ENCODE results near the gene GLB1L. TPM values are rescaled to one million over a fixed set of nuclear protein-coding genes. Genes with fewer than 3 reads are reported as not detected.

GLB1L gene
- total RNA-seq, 2 experiments from 2014 or later, result 1.2 to 2.8 TPM

DNA sequence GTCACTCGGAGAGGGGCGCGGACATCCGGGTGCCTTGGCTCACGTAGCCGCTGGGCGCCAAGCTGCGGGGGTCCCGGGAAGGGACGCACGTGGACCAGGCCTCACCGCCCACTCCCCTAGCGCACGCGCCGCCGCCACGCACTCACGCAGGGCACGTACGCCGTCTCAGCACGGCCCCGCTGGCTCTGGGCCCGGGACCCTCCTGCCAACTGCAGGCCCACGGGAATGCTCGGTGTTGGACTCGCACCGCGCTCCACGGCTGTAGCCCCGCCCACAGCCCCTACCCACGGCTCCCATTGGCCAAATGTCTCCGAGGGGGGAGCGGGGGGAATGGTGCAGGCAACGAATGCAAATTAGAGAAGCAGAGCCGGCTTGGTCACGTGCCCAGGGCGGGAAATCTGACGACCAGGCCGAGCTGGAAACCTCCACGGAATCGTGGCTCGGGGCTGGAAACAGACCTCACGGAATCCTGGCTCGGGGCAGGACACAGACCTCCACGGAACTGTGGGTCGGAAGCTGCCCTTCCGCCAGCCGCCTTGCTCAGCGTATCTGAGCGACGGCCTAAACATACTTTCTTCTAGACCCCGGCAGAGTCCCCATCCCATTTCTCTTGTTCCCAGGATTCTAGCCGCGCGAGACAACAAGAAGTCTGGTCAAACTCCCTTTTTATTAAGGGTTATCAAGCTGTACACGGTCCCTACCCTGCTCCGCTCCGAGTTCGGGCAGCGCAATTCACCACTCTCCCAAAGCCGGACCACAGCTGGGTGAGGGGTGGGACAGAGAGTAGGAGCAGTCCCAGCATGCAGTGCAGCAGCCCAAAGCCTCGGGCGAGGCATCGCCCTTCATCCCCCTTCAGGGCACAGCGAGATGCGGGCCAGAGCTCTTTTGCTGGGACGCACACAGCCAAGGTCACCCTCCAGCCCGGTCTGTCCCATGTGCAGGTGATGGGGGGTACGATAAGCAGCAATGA is 26.2 kb downstream of the GLB1L start, which contains the start of gene ABCB6:
ABCB6 (minus strand) TSS at position 227 of the 970 bp plus-strand sequence. CDS start 285 bp downstream, outside the sequence.
- H3K4me3 Mint-ChIP-seq, result peak within 1 kb of the TSS; percentile 88
- no peaks in the 10 kb centered on the region for H3K9me3 Mint-ChIP-seq
- POLR2A ChIA-PET, result interaction anchor here (0.7 to 4.6 kb wide), 23 partner anchors 10 to 168 kb away, joined by 3 to 60 read pairs (median 5); partner anchors contain the start of genes ANKZF1, ATG9A, CNPPD1 and DNAJB2
- peaks cover 53% of the 10 kb centered on the region for H3K36me3 Mint-ChIP-seq (ENCODE audit: low read depth)
- peaks cover 25% of the 10 kb centered on the region for H3K4me1 Mint-ChIP-seq (ENCODE audit: low read depth)
- peak within 1 kb of the TSS; percentile 77 for H3K27ac Mint-ChIP-seq
- DNase-seq (peak; percentile 95), ATAC-seq (peak; percentile 92)
- H3K27me3 Mint-ChIP-seq, result no peaks in the 10 kb centered on the region
- TF ChIP-seq, protein P1, sequence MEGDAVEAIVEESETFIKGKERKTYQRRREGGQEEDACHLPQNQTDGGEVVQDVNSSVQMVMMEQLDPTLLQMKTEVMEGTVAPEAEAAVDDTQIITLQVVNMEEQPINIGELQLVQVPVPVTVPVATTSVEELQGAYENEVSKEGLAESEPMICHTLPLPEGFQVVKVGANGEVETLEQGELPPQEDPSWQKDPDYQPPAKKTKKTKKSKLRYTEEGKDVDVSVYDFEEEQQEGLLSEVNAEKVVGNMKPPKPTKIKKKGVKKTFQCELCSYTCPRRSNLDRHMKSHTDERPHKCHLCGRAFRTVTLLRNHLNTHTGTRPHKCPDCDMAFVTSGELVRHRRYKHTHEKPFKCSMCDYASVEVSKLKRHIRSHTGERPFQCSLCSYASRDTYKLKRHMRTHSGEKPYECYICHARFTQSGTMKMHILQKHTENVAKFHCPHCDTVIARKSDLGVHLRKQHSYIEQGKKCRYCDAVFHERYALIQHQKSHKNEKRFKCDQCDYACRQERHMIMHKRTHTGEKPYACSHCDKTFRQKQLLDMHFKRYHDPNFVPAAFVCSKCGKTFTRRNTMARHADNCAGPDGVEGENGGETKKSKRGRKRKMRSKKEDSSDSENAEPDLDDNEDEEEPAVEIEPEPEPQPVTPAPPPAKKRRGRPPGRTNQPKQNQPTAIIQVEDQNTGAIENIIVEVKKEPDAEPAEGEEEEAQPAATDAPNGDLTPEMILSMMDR (IDR thresholded peaks at IDR 0.05), result no peak
- intact Hi-C loops (cut with micrococcal nuclease), result no loop called here
- CTCF ChIA-PET, result interaction anchor here (0.5 to 2.8 kb wide), 12 partner anchors 8 to 239 kb away, joined by 3 to 19 read pairs (median 4); partner anchors contain the start of genes ANKZF1, ATG9A and ZFAND2B

DNA sequence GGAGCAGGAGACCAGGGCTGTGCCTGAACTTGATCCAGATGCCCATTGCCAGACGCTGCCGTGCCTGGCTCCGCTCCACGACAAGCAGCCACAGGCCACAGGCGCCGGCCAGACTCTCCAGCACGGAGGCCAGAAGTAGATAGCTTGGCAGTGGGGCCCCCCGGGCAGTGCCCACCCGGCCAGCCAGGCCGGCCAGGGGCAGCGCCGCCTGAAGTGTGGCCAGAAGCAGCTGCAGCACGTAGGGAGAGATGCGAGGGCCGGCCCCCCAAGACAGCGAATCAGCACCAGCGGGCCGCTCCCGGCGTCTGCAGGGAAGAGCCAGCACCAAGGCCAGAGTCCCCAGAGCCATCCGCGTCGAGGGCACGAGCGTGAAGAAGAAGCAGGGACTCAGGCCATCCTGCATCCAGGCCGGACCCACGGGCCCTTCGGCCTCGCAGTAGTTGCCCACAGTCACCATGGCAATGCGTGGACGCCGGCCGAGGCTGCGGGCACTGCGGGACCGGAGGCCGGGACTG is 27.0 kb downstream of the GLB1L start:
- ChIA-PET CTCF (interaction anchor here (1.0 to 2.8 kb wide), 8 partner anchors 12 to 77 kb away, joined by 3 to 19 read pairs (median 6); partner anchors contain the start of genes ANKZF1, ATG9A and ZFAND2B), POLR2A (interaction anchor here (0.7 to 4.6 kb wide), 17 partner anchors 11 to 169 kb away, joined by 3 to 60 read pairs (median 6); partner anchors contain the start of genes ANKZF1, ATG9A, CNPPD1 and DNAJB2)
- peak overlapping the region; percentile 88 for H3K4me3 Mint-ChIP-seq
- intact Hi-C loops (cut with micrococcal nuclease), result no loop called here
- TF ChIP-seq, protein P1 (IDR thresholded peaks at IDR 0.05), result no peak
- DNase-seq (peak; percentile 19), ATAC-seq (peak; percentile 42)
- H3K36me3 Mint-ChIP-seq (ENCODE audit: low read depth), result peaks cover 51% of the 10 kb centered on the region
- no peaks in the 10 kb centered on the region for H3K27me3 Mint-ChIP-seq
- peaks cover 25% of the 10 kb centered on the region for H3K4me1 Mint-ChIP-seq (ENCODE audit: low read depth)
- no peaks in the 10 kb centered on the region for H3K9me3 Mint-ChIP-seq
- H3K27ac Mint-ChIP-seq, result peak overlapping the region; percentile 77

DNA sequence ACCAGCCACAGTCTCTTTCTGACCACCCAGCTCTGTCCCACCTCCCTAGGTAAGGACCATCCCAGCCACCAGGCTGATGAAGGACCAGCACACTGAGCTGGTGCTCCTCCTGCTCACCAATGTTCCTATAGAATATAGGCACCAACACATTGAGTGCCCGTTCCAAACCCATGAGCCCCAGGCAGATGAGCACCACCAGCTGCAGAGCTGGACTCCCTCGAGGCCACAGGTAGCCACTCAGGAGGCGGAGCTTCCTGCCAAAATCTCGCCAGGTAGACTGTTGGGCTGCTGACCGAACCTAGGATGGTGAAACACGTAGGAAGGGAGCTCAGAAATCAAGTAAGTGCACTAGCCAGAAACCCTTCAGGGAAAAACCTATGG is 28.7 kb downstream of the GLB1L start:
- ChIA-PET POLR2A (interaction anchor here (1.2 to 4.6 kb wide), 6 partner anchors 9 to 66 kb away, joined by 3 to 31 read pairs (median 8); partner anchors contain the start of gene ZFAND2B), CTCF (interaction anchor here (0.9 to 2.7 kb wide), 8 partner anchors 34 to 159 kb away, joined by 3 to 10 read pairs (median 3); partner anchors contain the start of genes NHEJ1 and TUBA4A)
- ATAC-seq (no peak), DNase-seq (no peak)
- peaks cover 28% of the 10 kb centered on the region for H3K4me1 Mint-ChIP-seq (ENCODE audit: low read depth)
- no peak overlapping the region for H3K27ac Mint-ChIP-seq
- peaks cover 54% of the 10 kb centered on the region for H3K36me3 Mint-ChIP-seq (ENCODE audit: low read depth)
- TF ChIP-seq, protein P1 (IDR thresholded peaks at IDR 0.05), result no peak
- H3K4me3 Mint-ChIP-seq, result peak overlapping the region; percentile 45
- H3K27me3 Mint-ChIP-seq, result no peaks in the 10 kb centered on the region
- no peaks in the 10 kb centered on the region for H3K9me3 Mint-ChIP-seq
- intact Hi-C loops (cut with micrococcal nuclease), result no loop called here

DNA sequence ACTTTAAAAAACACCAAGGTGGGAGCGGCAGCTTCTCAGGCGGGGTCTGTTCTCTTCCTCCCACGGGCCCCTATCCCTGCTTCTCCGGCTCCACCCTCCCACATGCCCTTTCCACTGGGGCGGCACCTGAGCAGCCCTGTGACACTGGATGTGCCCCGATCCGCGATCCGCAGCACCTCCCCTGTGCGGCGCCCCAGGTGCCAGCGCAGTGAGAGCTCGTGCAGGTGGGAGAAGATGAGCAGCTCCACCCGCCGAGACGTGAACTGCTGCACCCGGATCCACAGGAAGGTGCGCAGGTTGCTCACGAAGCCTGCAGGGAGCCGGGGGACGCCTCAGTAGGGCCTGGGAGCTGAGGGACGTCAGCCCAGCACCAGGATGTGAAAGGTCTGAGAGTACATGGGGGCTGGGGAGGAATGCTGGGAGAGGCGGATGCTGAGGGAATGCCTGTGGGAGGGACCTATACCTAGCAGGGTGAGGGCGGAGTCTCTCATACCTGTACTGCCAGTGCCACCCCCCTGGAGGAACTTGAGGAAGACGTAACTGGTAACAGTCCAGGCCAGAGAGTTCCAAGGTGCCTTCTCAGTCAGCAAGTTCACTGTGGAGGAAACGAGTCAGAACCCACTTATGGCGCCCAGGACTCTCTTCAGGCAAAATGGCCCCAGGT is 29.2 kb downstream of the GLB1L start:
- H3K27me3 Mint-ChIP-seq, result no peaks in the 10 kb centered on the region
- H3K4me3 Mint-ChIP-seq, result no peak overlapping the region
- intact Hi-C loops (cut with micrococcal nuclease), result no loop called here
- H3K36me3 Mint-ChIP-seq (ENCODE audit: low read depth), result peaks cover 54% of the 10 kb centered on the region
- no peak for DNase-seq
- H3K27ac Mint-ChIP-seq, result no peak overlapping the region
- H3K9me3 Mint-ChIP-seq, result no peaks in the 10 kb centered on the region
- TF ChIP-seq, protein P1 (IDR thresholded peaks at IDR 0.05), result no peak
- no peak for ATAC-seq
- H3K4me1 Mint-ChIP-seq (ENCODE audit: low read depth), result peaks cover 33% of the 10 kb centered on the region
- CTCF ChIA-PET, result interaction anchor here (0.9 to 2.7 kb wide), 9 partner anchors 34 to 159 kb away, joined by 3 to 10 read pairs (median 3); partner anchors contain the start of genes NHEJ1 and TUBA4A
- POLR2A ChIA-PET, result interaction anchor here (0.9 to 3.8 kb wide), 5 partner anchors 14 to 67 kb away, joined by 3 to 15 read pairs (median 4); partner anchors contain the start of gene ANKZF1

All from activated CD8-positive, alpha-beta T cell treated with anti-CD3 and anti-CD28 coated beads for 36 hours (primary cell).